GM19240 (cell line): ENCODE data around the gene GNA12.

Experiments used
- DNase-seq: peaks from one replicate; pipeline ENCODE4 v3.0.0; 2011; ENCODE audit warnings: low spot score; ENCODE audit not compliant: insufficient read length

The GNA12 gene

DNA sequence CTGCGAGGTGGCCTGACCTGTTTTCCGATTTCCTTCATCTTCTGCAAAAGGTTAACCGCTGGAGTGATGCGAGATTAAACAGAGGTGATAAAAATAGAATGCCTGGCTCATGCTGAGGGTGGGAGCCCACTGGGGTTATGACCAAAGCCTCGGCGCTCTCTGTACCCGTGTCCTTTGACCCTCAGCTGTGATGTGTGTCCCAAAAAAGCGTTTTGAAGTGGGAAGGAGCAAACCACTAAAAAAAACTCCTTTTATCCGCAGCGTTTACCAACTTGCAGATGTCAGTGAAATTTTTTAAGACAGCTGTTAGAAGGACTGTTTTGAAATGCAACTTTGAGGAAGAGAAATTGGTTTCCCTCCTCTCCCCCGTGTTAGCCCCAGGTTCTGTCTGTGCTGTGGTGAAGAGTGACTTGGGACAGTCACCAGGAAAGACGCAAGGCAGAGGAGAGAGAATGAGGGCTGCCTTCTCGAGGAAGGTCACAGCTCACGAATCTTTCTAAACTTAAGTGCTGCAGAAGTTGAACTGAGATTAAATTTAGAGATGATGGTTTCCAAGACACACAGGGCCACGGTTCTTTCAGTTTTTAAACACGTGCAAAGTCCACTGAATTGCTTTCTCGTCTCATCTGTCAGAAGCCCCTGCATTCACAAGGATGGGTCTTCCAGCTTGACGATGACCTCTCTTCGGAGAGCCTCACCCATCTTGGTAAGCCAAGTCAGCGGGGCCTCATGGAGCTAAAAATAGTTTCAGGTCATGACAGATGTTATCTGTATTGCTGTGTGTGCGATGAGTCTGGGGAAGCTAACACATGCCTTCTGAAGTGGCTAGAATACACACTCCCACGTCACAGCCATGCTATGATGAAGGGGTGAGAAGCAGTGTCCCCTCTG, 128.5 kb downstream of the GNA12 start:
- DNase-seq: no peak

DNA sequence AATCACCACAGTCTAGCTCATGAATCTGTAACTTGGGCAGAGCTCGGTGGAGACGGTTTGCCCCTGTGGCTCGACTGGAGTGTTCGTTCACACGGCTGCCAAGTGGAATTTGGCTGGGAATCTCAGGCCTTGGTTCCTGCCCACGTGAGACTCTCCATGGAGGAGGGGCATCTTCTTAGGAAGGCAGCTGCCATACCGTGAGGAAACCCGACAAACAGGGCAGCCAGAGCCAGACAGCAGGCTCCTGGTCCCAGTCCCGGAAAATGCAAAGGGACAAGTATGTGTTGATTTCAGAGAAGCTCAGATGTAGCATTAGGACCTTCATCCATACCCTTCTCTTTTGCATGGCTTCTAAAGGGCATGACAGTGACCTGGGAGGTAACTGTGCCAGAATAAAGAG, 129.5 kb downstream of the GNA12 start:
- no peak for DNase-seq

- DNase-seq: no peak
Measured at GRCh38 chr7:2713978-2714377, 130.1 kb downstream of the GNA12 start.

GRCh38 chr7:2713370-2713769, 130.7 kb downstream of the GNA12 start:
- no peak for DNase-seq

DNA sequence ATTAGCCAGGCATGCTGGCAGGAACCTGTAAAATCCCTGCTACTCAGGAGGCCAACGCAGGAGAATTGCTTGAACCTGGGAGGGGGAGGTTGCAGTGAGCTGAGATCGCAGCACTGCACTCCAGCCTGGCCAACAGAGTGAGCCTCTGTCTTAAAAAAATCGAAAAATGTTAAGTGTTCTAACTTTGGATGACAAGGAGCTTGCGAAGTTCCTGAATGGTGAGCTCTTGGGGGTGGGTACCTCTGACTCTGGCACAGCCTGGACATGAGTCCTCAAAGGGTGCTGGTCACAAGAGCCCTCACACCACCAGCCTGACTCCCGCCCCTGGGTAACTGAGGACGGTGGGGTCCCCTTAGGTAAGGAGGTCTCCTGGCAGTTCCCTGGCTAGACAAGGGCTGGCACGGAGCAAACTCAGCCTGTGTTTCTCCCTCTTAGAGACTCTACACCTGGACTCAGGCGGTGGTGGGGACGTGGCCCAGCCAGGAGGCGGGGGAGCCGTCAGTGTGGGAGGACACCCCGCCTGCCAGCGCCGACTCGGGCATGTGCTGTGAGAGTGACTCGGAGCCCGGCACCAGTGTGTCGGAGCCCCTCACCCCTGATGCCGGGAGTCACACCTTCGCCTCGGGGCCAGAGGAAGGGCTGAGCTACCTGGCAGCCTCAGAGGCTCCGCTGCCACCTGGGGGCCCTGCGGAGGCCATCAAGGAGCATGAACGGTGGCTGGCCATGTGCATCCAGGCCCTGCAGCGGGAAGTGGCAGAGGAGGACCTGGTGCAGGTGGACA, 132.0 kb downstream of the GNA12 start:
- no peak for DNase-seq

- DNase-seq: no peak
Measured at GRCh38 chr7:2710901-2711551, 133.1 kb downstream of the GNA12 start.

DNA sequence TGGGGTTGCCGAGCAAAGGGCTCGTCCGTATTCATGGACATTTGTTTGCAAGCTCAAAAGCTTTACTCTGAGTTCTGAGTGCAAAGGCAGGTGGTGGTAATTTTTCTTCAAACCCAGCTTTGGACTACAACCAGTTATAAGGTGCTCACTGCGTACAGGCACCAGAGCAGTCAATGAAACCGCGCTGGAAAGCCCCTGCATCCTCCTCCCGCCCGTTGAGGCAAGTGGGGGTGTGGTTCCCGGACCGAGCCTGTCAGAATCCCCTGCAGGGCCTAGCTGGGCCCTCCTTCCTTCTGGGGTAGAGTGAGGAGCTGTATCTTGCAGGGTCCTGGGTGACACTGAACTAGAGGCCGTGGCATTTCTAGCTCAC, 133.8 kb downstream of the GNA12 start:
- DNase-seq: peak; percentile 67

- DNase-seq: peak; percentile 90
Measured at GRCh38 chr7:2709553-2710285, 134.4 kb downstream of the GNA12 start.

- DNase-seq: no peak
Measured at GRCh38 chr7:2708547-2709310, 135.4 kb downstream of the GNA12 start.

DNA sequence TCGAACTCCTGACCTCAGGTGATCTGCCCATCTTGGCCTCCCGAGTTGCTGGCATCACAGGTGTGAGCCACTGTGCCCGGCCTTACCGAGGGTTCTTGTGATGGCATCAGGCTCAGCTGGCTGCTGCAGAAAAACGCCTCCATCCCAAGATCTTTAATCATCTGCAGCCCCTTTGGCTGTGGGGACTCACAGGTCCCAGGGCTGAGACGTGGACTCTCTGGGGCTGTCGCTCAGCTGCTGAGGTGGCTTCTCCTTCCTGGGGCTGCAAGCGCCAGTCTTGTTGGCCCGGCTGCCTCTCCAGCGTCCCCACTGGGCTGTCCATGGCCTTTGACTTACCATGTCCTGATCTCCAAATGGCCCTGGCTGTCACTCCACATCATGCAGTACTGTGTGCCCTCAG, 136.1 kb downstream of the GNA12 start:
- DNase-seq: no peak

GRCh38 chr7:2707481-2707880, 136.6 kb downstream of the GNA12 start:
- no peak for DNase-seq

DNA sequence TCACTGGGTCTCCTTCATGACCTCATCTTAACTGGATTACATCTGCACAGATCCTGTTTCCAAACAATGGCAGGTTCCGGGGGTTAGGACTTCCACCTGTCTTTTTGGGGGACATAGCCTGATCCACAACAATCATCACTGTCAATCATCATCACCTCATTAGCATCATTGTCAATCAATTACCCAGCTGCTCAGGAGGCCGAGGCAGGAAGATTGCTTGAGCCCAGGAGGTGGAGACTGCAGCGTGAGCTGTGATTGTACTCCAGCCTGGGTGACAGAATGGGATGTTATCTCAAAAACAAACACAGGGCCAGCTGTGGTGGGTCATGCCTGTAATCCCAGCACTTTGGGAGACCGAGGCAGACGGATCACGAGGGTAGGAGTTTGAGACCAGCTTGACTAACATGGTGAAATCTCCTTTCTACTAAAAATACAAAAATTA, 137.4 kb downstream of the GNA12 start:
- no peak for DNase-seq

DNA sequence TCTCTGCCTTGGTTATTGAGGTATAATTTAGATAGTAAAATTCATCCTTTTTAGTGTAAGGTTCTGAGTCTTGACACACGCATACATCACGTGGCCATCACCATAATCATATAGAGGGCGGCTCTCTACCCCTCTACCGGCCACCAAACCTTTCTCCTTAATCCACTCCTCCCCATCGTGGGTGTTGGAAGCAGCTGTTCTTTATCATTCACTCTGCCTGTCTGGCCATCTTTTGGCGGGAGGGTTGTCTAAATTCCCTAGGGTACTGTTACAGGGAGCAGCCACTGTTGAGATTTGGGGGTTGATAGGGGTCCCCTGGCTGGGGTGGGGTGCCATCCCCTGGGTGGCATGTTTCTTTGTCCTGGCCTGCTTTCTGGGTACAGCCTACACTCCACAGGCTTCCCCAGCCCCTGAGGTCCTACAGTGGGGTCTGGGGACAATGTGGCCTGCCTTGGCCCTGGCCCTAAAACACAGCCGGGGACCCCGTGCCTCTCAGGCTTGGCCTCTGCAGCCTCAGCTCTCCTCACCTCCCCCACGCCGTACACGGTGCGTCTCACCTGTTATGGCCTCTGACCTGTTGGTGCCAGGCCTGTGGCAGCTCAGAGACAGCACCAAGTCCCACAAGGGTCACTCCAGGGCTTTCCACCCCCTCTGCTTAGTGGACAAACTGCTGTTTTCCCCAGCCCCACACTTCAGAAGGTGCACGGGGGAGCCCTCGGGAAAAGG, 138.6 kb downstream of the GNA12 start:
- DNase-seq: no peak

DNA sequence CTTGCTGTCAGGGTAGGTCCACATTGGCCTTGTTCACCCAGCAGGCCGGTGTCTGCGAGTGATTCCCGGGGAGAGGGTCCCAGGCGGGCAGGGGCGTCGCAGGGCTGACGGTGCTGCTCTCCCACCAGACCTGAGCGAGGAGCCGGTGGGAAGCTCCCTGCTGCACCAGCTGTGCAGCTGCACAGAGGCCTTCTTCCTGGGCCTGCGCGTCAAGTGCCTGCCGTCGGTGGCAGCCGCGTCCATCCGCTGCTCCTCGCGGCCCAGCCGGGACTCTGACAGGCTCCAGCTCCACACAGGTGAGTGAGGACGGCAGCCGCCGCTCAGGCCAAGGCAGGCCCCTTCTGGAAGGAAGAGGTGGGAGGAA, 141.5 kb downstream of the GNA12 start:
- no peak for DNase-seq

DNA sequence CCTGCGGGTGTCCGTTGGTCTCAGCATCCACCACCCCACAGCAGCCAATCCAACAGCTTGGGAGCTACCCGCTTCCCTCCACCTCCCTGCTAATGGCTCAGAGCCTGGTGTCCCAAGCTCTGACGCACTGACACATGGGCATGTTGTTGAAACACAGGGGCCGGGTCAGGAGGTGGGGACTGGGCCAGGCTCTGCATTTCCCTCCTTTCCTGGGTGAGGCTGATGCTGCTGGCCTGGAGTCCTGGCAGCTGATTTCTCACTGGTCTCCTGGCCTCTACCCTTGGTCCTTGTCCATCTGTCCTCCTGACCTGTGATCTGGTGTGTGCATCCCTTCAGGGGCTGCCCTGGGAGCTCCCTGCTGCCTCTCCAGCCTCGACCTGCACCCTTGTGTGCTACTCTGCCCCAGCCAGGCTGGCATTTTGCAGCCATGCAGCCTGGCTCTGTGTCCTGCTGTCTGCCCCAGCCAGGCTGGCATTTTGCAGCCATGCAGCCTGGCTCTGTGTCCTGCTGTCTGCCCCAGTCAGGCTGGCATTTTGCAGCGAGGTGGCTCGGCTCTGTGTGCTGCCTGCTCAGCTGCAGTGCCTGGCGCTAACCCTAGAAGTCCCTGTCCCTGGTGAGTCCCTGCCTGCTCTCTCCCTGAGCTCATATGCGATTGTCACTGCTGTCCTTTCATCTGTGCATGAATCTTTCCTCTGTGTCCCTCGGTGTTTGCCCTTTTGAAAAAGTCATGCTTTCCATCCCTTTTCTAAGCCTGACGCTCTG, 142.1 kb downstream of the GNA12 start:
- no peak for DNase-seq

- DNase-seq: no peak
Measured at GRCh38 chr7:2701424-2701823, 142.7 kb downstream of the GNA12 start.

DNA sequence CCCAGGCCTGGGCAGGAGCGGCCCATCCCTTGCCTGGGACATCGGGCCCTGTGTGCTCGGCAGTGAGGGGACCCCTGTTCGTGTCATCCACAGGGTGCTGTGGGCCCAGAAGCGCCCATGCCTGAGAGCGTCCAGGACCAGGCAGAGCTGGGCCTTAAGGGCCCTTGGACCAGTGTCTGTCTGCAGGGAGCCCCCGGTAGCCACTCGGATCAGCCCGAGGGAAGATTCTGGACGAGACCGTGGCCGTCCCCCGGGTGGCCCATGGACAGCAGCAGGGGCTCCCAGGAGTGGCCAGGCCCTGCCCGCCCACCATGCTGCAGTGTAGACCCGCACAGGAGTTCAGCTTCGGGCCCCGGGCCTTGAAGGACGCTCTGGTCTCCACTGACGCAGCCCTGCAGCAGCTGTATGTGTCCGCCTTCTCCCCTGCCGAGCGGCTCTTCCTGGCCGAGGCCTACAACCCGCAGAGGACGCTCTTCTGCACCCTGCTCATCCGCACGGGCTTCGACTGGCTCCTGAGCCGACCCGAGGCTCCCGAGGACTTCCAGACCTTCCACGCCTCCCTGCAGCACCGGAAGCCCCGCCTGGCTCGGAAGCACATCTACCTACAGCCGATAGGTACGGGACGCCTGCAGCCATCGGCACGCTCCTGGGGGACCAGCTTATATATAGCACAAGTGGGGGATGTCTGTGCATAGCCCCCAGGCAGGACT, 143.8 kb downstream of the GNA12 start:
- no peak for DNase-seq

DNA sequence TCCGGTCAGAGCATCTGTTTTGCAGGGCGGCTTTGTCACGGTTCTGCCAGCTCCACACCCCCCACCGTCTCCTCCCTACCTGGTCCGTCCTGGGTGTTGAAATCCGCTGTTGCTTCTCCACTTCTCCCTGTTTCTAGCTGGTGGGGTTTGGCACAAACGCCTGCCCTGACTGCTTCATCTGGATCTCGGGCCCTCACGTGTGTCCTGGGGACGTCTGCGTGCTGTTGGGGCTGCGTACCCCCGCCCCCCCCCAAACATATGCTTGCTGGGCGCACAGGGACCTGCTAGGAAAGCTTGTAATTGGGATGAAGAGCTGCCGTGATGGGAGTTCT, 144.9 kb downstream of the GNA12 start:
- DNase-seq: no peak
